Thyroid gland (tissue), 4 donors: ENCODE measurements around the gene MYO1D.

Experiments used
- POLR2A ChIP-seq, 2 donors: fragments of 450-650 bp; IDR thresholded peaks; one replicate each; pipeline ENCODE4 v1.6.1; 2017; ENCODE audit warnings: antibody characterized with exemption in 2 of 2, mild to moderate bottlenecking in 2 of 2, moderate library complexity in 1 of 2
- TF ChIP-seq, protein P1 (sequence below), 6 experiments: fragments of 200-600 bp in 3 of 6; fragments of 450-650 bp in 3 of 6; sonication (generic) in 3 of 6; IDR thresholded peaks; one replicate each; pipeline ENCODE4 v1.5.1; 2016 to 2019; ENCODE audit warnings: antibody characterized with exemption in 6 of 6, mild to moderate bottlenecking in 2 of 6, inconsistent platforms in 1 of 6, moderate library complexity in 1 of 6

DNA sequence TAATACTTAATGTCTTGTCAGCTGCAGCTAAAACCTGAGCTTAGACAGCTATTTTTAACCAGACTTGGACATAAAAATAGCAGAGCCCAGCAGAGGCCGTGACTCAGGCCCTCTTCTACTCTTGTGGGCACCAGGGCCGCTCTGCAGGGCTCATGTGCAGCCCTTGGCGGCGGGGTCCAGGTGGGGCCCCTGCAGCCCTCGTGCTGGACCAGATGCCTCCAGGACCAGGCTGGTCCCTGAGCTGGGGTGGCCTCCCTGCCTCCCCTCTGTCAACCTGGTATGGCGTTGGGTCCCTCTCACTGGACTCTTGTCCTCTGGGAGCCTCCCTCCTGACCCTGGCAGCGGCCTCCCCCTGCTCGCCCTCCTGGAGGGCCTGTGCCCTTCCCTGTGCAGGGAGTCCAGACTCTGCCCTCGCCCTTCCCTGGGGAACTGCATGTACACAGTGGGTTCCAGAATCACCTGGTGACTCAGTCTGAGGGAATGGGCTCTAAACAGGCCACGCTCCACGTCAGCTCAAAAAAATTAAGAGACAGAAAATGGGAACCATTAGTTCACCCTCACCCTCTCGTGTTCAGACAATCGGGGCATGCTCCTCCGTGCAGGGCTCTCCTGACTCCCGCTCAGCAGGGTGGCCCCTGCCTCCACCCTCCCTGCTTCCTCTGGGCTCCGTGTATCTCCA is 380.4 kb downstream of the MYO1D start:
- TF ChIP-seq POLR2A (IDR thresholded peaks at IDR 0.05), result no peak
- TF ChIP-seq, protein P1, sequence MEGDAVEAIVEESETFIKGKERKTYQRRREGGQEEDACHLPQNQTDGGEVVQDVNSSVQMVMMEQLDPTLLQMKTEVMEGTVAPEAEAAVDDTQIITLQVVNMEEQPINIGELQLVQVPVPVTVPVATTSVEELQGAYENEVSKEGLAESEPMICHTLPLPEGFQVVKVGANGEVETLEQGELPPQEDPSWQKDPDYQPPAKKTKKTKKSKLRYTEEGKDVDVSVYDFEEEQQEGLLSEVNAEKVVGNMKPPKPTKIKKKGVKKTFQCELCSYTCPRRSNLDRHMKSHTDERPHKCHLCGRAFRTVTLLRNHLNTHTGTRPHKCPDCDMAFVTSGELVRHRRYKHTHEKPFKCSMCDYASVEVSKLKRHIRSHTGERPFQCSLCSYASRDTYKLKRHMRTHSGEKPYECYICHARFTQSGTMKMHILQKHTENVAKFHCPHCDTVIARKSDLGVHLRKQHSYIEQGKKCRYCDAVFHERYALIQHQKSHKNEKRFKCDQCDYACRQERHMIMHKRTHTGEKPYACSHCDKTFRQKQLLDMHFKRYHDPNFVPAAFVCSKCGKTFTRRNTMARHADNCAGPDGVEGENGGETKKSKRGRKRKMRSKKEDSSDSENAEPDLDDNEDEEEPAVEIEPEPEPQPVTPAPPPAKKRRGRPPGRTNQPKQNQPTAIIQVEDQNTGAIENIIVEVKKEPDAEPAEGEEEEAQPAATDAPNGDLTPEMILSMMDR (IDR thresholded peaks at IDR 0.05), result no peak
